Kidney tubule cell (primary cell): ENCODE results near the gene DCC.
A peak's percentile ranks its signal among the peaks of the same experiment; 100 is the strongest.

ENCODE experiments used
- DNase-seq: peaks from one replicate; pipeline ENCODE4 v3.0.0-alpha.2; 2018; ENCODE audit warnings: low spot score

DCC gene

DNA sequence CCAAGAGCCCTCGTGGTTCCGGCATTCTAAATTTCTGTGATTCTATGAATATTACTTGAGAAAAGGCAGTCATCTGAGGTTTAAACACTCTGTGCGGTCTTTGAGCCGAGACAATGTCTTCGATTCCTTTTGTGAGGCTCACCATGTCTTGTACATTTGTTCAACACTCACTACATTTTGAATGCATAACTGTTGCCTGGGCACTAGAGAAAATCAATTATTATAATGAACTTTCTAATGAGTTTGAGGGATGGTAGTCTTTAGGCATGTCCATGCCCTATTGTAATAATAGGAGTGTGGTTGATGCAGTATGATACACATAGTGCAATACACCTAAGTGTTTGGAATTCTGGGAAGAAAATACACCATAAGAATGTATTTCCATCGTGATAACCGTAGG is 1181.1 kb downstream of the DCC start:
- DNase-seq, result no peak

DNA sequence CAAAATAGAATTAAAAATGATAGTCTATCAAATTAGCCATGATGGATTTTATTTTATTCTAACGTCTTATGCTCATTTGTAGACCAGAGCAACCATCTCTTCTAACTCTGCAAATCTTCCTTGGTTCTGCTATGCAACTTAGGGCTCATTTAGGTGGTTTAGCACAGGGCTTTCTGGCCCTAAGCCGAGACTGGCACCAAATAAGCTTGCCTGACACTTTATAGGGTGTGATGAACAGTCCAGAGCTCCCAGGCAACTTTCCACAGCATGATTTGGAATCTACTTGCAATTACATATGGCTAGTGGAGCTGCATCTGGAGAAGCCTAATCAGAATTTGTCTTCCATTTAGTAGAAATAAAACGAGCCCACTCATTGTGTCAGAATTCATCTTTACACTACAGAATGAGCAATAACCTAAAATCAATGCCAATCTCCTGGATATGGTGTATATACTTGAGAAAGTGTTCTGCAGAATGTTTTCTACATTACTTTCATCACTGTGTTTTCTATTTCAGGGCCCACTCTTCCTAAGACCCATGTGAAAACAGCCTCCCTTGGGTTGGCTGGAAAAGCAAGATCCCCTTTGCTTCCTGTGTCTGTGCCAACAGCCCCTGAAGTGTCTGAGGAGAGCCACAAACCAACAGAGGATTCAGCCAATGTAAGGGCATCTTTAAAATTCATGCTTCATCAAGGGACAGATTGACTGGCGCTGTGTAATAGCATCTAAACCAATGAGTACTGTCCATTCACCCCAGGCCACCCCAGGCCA is 1186.3 kb downstream of the DCC start:
- DNase-seq, result no peak

DNA sequence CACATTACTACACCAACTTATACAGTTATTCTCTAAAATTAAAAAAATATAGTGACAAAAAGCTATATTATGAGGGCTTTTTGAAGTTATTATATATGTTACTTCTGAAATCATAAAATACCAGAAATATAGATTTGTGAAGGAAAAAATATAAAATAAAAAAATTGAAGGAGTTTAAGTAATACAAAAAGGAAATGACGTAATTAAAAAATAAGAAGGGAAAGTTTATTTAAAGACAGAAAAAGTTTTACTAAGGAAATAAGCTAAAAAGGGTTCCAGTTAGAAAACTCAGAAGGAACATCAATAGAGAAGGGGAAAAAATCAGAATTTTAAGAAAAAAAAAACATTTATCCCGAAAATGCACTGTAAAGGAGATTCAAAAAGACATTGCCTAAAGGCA is 1187.4 kb downstream of the DCC start:
- DNase-seq, result no peak

DNA sequence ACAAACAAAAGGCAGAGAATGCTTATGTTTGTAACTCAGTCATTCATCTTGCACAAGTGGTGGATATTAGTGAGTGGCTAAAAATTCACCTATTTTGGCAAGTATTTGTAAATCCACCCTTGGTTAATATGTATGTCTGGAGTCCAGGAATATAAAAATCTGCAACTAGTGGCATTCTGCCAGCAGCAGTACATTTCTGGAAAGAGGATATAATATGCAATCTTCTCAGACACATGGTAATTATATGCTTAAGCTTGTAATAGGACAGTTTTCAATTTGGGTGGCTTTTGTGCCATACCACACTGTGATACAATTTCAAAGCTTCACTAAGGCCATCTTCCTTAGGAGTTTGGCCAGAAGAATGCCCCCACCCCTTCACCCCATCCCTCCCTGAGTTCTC is 1191.2 kb downstream of the DCC start:
- DNase-seq, result no peak

DNA sequence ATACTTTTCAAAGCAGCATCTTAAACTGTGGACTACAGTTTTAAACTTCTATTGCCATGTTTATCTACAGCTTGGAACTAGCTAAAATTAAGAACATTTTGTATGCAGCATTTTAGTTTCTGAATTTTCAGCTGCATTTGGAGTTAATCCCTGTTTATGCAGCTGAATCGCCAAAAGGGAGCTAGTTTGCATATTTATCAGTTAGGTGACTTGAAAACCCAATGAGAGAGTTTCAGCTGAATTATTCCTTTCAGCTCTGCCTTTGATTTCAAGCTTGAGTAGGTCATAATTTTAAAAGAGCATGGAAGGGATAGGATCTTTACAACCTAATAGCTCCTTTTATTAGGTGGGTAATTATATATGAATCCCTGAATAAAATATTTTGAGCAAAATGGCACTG is 1191.9 kb downstream of the DCC start:
- no peak for DNase-seq

DNA sequence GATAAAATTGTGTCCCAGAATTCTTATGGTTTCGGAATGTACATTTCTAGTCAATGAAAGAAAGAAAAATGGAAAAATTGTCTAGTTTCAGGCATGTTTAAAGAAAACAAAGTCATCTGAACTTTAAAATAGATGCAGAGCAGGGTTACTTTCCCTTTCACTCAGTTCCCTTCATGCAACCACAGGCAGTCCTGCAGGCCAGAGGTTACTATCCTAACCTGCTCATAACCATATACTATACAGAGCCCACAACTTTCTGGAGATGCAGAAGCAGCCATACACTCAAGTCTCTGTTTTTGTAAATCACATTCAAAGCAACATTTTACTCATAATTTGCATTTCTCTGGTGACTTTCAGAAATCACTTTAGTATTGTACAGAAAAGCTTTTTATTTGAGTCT is 1194.2 kb downstream of the DCC start:
- DNase-seq, result no peak

DNA sequence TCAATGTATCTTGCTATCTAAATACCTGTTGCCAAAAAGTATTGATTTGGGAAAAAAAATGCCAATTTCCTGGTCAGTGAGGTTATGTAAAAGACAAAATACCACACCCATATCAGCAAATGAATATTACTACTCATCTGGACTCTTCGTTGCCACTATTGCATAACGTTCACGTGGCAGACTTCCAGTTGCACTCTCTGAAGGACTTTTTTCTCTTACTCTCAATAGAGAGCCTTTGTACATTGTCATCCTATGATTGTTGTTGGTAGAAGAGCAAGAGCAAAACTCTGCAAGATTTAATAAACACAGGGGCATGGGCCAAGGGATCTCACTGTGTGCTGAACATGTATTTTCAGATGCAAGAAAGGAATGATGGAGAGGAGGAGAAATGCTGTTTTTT is 1194.7 kb downstream of the DCC start:
- DNase-seq, result no peak

DNA sequence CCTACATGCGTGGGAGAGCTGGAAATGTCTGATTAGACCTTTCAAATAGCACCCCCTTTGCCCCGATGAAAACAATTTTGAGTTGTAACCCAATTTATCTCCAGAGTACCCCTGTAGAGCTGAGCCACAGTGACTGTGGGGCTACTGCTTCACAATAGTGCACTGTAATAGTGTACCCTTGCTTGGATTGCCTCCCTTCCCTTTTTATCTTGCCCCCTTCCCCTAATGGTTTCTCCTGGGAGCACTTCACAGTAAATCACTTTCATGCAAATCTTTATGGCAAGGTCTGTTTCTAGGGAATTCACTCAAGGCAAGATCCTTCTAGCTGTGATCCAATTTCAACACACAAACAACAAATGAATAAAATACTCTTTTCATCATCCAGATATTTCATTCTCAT is 1196.9 kb downstream of the DCC start:
- no peak for DNase-seq

DNA sequence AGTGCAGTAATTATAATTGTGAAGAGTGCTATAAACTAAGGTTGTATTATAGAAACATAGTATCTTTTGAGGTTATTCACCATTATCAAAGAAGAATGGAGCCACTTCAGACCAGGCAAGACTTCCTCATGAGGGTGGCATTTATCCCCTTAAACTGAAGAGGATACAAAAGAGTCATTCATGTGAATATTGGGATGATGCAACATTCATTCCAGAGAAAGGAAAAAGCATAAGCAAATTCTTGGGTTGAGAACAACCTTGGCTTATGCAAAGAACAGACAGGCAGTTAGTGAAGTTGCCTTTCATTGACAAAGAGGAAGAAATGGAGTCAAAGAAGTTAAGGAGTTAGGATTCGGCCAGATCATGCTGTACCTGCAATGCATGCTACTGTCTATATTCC is 1201.9 kb downstream of the DCC start:
- peak; percentile 14 for DNase-seq

DNA sequence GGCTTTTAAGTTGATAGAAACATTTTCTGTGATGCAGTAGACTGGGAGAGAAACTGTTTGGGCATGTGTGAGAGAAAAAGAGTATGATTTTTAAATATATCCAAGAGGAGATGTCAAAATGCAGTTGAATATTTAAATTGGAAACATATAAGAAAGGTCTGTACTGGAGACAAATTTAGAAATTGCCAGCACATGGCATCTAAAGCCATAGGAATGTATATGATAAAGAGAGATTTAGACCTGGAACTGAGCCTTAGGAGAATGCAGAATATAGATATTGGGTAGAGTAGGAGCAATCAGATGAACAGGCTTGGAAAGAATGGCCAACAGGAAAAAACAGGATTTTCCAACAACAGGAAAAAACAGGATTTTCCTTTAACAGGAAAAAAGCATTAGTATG is 1203.7 kb downstream of the DCC start:
- no peak for DNase-seq

DNA sequence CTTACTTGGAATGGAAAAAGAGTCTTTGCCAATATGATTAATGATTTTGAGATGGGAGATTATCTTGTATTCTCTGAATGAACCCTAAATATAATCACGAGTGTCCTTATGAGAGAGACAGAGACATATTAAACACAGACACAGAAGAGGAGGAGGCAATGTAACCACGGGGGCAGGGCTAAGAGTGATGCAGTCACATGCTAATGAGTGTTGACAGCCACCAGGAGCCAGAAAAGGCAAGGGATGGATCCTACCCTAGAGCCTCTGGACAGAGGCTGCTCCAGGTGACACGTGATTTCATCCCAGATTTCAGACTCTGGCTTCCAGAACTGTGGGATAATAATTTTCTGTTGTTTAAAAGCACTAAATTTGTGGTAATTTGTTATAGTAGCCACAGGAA is 1204.9 kb downstream of the DCC start:
- no peak for DNase-seq

DNA sequence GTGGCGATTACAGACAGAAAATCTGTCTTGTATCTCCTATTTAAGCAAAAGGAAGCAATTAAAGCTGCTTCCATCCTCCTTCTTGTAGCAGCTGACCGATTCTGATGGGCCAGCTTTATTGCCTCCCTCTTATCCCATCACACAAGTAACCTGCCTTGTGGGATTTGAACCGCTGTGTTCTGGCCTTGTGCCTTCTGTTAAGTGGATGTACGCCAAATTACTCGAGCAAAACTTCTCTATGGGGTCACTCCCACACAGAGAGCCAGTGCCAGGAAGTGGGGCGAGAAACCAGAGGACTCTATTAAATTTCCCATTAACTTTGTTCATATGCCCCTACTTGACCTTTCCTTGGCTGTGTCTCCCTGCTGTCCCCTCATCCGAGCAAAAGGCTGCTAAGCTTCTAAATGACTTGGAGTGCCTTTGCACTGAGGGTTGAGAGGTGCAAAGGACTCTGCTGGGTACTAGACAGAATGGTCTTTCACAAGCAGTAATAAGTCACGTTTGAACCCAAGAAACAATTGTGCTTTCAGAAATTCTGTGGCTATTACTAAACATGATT is 1212.0 kb downstream of the DCC start:
- peak; percentile 18 for DNase-seq

DNA sequence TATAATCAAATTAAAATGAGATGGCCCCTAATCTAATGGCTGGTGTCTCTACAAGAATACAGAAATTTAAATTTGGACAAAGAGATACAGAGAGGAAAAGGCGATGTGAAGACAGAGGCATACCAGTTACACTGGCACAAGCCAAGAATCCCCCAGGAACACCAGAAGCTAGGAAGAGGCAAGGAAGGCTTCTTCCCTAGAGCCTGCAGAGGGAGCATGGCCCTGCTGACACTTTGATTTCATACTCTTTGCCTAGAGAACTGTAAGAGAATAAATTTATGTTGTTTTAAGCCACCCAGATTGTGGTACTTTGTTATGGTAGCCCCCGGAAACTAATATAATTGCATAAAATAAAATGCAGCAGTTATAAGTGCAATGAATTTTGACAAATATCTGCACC is 1213.0 kb downstream of the DCC start:
- no peak for DNase-seq

DNA sequence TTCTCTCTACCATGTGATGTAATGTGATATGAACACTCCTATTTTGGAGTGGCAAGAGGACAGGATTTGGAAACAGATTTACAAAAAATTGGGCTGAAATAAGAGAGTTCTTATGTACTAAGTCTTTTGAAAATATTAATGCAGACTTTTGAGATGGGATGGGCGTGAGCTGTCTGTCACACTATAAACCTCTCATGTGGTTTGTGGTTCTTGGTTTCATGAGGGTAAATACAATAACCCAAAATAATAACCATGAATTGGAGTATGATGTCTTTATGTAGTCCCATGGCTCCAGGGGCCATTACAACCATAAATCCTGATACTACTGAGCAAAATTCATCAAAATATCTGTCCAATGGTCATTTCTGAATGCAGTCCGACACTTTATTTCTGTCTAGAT is 1216.5 kb downstream of the DCC start:
- DNase-seq, result no peak

DNA sequence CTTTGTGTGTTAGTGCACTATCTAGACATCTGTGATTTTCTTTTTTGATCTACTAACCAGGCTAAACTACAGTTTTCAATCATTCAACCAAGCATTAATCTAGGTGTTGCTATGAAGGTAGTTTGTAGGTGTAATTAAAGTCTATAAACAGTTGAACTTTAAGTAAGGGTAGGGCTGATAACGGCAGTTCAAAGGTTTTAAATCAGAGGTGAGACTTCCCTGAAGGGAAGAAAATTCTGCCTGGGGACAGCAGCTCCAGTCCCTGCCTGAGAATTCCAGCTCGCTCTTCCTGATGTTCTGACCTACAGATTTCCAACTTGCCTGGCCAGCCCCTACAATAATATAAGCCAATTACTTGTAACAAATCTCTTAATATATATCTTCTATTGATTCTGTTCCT is 1220.5 kb downstream of the DCC start:
- no peak for DNase-seq

DNA sequence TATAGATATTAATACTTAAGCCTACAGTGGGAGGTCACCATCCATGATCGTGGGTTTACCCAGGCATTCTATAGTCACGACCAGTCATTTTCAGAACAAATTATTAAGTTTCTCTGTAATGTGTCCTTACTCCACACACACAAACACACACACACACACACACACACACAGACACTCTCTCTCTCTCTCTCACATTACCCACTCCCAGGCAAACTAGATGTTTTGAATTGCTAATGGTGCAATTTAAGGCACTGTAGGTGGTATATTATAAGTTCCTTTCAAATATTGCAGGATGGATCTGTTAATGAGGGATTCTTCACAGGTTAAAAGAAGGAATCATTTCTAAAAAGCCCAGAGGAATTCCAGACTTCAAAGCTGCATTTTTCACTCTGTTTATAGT is 1226.6 kb downstream of the DCC start:
- no peak for DNase-seq

DNA sequence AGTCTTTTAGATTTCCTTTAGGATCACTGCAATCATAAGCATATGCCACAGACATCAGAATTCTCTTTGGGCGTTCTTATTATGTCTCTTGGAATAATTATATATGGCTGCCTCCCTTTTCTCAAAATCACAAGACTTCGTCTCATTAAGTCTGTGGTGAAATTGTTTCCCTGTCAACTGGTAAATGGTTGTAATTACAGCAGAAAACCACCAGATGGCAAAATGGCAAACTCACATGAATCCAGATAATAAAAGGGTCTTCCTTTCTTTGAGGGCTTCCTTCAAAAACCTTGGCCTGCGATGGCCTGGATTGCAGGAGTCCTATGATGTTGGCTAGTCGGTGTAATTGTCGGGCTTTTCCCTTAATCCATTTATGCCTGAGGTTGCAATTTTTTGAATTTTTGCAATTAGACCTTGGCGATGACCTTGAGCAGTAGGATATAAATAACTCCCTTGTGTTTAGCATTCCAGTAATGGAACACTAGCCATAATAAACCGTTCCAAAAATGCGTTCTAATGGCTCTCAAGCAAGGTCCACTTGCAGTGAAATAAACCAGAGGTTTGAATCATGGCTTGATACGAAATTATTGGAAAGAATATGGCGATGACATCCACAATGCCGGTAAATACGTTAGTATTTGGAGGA is 1228.1 kb downstream of the DCC start:
- DNase-seq, result peak; percentile 37
